AG09319 (cell line): Measurements from ENCODE around the gene DKK3.
A peak's percentile ranks its signal among the peaks of the same experiment; 100 is the strongest.

ENCODE experiments used
- DNase-seq: peaks from one replicate; pipeline ENCODE4 v3.0.0-alpha.2; 2010; ENCODE audit warnings: low read depth; ENCODE audit errors: extremely low read depth
- TF ChIP-seq, protein P1 (sequence below): IDR thresholded peaks from 2 replicates; pipeline ENCODE4 v1.5.1; 2011; ENCODE audit warnings: low read depth, mild to moderate bottlenecking, inconsistent platforms, low read length, moderate library complexity

The DKK3 gene

GRCh38 chr11:11931461-11932055, 76.9 kb downstream of the DKK3 start:
- TF ChIP-seq, protein P1, sequence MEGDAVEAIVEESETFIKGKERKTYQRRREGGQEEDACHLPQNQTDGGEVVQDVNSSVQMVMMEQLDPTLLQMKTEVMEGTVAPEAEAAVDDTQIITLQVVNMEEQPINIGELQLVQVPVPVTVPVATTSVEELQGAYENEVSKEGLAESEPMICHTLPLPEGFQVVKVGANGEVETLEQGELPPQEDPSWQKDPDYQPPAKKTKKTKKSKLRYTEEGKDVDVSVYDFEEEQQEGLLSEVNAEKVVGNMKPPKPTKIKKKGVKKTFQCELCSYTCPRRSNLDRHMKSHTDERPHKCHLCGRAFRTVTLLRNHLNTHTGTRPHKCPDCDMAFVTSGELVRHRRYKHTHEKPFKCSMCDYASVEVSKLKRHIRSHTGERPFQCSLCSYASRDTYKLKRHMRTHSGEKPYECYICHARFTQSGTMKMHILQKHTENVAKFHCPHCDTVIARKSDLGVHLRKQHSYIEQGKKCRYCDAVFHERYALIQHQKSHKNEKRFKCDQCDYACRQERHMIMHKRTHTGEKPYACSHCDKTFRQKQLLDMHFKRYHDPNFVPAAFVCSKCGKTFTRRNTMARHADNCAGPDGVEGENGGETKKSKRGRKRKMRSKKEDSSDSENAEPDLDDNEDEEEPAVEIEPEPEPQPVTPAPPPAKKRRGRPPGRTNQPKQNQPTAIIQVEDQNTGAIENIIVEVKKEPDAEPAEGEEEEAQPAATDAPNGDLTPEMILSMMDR = peak; percentile 56
- peak; percentile 39 for DNase-seq

GRCh38 chr11:11929920-11930319, 78.5 kb downstream of the DKK3 start:
- DNase-seq = no peak
- TF ChIP-seq, protein P1 = no peak

DNA sequence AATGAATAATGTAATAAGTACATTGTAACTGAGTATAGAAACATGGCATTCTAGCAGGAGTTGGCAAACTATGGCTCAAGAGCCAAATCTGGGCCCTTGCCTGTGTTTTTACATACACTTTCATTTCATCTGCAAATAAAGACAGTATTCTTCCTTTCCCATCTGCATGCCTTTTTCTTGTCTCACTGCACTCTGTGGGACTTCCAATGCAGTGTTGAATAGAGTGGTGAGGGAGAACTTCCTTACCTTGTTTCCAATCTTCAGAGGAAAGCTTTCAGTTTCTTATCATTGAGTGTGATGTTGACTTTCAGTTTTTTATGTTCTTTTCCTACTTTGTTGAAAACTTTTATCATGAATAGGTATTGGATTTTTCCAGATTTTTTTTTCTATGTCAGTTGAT, 84.6 kb downstream of the DKK3 start:
- TF ChIP-seq, protein P1 = no peak
- DNase-seq = no peak

DNA sequence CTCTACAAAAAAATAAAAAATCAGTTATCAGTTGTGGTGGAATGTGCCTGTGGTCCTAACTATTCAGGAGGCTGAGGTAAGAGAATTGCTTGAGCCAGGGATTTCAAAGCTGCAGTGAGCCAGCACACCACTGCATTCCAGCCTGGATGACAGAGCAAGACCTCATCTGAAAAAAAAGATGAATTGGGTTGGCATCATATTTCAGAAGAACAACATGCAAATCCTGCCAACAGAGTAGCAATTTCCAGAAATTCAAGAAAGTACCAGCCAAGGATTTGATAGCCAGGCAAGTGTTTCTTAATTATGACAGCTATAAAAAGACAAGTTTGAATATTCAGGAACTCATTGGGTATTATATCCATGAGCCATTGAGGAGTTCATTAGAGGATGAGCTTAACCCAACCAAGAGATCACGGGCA, 91.4 kb downstream of the DKK3 start:
- TF ChIP-seq, protein P1 = no peak
- DNase-seq = peak; percentile 43

DNA sequence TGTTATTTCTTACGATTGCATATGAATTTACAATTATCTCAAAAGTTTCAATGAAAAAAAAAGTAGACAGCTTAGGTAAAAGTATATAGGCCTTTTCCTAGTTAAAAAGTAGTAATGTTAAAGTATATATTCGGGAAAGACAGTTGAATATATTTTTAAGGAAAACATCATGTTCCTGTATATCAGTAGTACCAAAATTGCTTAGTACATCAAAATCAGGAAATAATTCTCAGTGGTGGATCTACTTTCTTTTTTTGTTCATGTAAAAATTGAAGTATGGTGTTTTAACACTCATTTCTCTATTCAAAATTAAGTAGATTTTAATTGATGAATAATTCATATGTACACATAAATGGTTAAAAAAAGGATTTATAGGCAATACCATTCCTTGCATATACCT, 92.8 kb downstream of the DKK3 start:
- TF ChIP-seq, protein P1 = no peak
- no peak for DNase-seq

- no peak for DNase-seq
- TF ChIP-seq, protein P1 = no peak
Observed at GRCh38 chr11:11913395-11913794, 95.0 kb downstream of the DKK3 start.
